ENCODE results near the gene FAM72B.
"Not testable (repeated sequence)": the region's sequence is repeated elsewhere in the genome, so short reads cannot be mapped to it uniquely, and the experiment has no call there.

The FAM72B gene

GRCh38 chr1:121156958-121157603 lies 27.1 kb downstream of the FAM72B start:
- not testable (repeated sequence) for H3K79me2 ChIP-seq (ENCODE audit: insufficient read depth, low read length); H3K4me2 ChIP-seq (ENCODE audit: low read depth, low read length, poor library complexity, severe bottlenecking); H3K36me3 ChIP-seq (ENCODE audit: insufficient read depth, low read length); H4K20me1 ChIP-seq (ENCODE audit: insufficient read depth, low read length, poor library complexity, severe bottlenecking); H3K27me3 ChIP-seq (ENCODE audit: insufficient read depth, low read length, poor library complexity, severe bottlenecking); H3K9me3 ChIP-seq (ENCODE audit: insufficient read depth, low read depth, low read length); H3K4me3 ChIP-seq (ENCODE audit: low read length, poor library complexity, severe bottlenecking); H3K9ac ChIP-seq (ENCODE audit: low read depth, low read length, poor library complexity, severe bottlenecking); H3K4me1 ChIP-seq (ENCODE audit: insufficient read depth, low read length, poor library complexity, severe bottlenecking); H3F3A ChIP-seq (ENCODE audit: low read depth); H2AFZ ChIP-seq (ENCODE audit: low read length); H3K9me2 ChIP-seq (replicated peaks; ENCODE audit: low read depth, low read length)

- not testable (repeated sequence) for H3F3A ChIP-seq (ENCODE audit: low read depth); H3K4me3 ChIP-seq (ENCODE audit: low read length, poor library complexity, severe bottlenecking); H3K9me3 ChIP-seq (ENCODE audit: insufficient read depth, low read depth, low read length); H3K36me3 ChIP-seq (ENCODE audit: insufficient read depth, low read length); H3K9me2 ChIP-seq (replicated peaks; ENCODE audit: low read depth, low read length); H3K79me2 ChIP-seq (ENCODE audit: insufficient read depth, low read length); H3K27me3 ChIP-seq (ENCODE audit: insufficient read depth, low read length, poor library complexity, severe bottlenecking); H3K4me2 ChIP-seq (ENCODE audit: low read depth, low read length, poor library complexity, severe bottlenecking); H2AFZ ChIP-seq (ENCODE audit: low read length); H3K9ac ChIP-seq (ENCODE audit: low read depth, low read length, poor library complexity, severe bottlenecking); H4K20me1 ChIP-seq (ENCODE audit: insufficient read depth, low read length, poor library complexity, severe bottlenecking); H3K4me1 ChIP-seq (ENCODE audit: insufficient read depth, low read length, poor library complexity, severe bottlenecking)
- peak; percentile 27 for TF ChIP-seq CTCF (conservative IDR thresholded peaks at IDR 0.05; ENCODE audit: low read length)
Observed at GRCh38 chr1:121155671-121156358, 28.3 kb downstream of the FAM72B start.

DNA sequence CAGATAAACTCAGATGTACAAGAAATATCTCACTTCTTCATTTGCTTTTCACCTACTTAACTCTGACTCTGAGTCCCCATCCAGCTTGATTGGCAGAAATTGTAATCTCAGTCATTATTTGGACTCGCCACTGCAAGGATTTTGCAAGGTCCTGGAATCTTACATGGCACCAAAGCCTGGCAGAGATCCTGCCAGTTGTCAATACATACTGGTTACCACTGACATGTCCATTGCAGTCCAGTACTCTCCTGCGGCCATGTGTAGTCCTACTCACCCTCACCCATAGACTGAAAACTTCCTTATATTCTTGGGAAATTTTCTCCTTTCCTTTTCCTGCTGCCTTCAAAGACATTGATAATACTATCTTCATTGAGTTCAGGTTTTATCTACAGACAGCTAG lies 29.3 kb downstream of the FAM72B start:
- H3K4me2 ChIP-seq (ENCODE audit: low read depth, low read length, poor library complexity, severe bottlenecking); H3K36me3 ChIP-seq (ENCODE audit: insufficient read depth, low read length); H3K4me3 ChIP-seq (ENCODE audit: low read length, poor library complexity, severe bottlenecking); H3K9me2 ChIP-seq (replicated peaks; ENCODE audit: low read depth, low read length); H2AFZ ChIP-seq (ENCODE audit: low read length); H4K20me1 ChIP-seq (ENCODE audit: insufficient read depth, low read length, poor library complexity, severe bottlenecking); H3K79me2 ChIP-seq (ENCODE audit: insufficient read depth, low read length); H3K27me3 ChIP-seq (ENCODE audit: insufficient read depth, low read length, poor library complexity, severe bottlenecking); H3F3A ChIP-seq (ENCODE audit: low read depth); H3K9ac ChIP-seq (ENCODE audit: low read depth, low read length, poor library complexity, severe bottlenecking); H3K9me3 ChIP-seq (ENCODE audit: insufficient read depth, low read depth, low read length); H3K4me1 ChIP-seq (ENCODE audit: insufficient read depth, low read length, poor library complexity, severe bottlenecking): not testable (repeated sequence)

DNA sequence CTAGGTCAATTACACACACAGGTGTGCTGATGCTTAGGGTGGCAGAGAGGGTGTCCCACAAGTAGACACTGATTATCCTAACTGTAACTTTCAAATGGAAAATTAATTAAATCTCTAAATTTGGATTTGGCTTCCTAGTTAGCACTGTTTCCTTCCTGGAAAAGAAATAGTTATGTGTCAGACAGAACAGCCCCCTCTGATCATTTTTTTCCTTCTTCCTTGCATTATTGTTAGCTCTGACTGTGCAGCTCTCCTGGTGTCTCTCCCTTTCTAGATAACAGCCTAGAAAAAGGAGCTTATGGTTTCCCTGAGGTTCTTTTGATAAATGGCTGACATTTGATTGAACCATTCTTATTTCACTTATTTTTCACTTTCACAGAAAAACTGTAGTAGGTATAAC lies 31.4 kb downstream of the FAM72B start:
- not testable (repeated sequence) for H3K4me2 ChIP-seq (ENCODE audit: low read depth, low read length, poor library complexity, severe bottlenecking); H3F3A ChIP-seq (ENCODE audit: low read depth); H3K4me1 ChIP-seq (ENCODE audit: insufficient read depth, low read length, poor library complexity, severe bottlenecking); H3K79me2 ChIP-seq (ENCODE audit: insufficient read depth, low read length); H2AFZ ChIP-seq (ENCODE audit: low read length); H3K36me3 ChIP-seq (ENCODE audit: insufficient read depth, low read length); H4K20me1 ChIP-seq (ENCODE audit: insufficient read depth, low read length, poor library complexity, severe bottlenecking); H3K4me3 ChIP-seq (ENCODE audit: low read length, poor library complexity, severe bottlenecking); H3K9me3 ChIP-seq (ENCODE audit: insufficient read depth, low read depth, low read length); H3K9ac ChIP-seq (ENCODE audit: low read depth, low read length, poor library complexity, severe bottlenecking); H3K27me3 ChIP-seq (ENCODE audit: insufficient read depth, low read length, poor library complexity, severe bottlenecking); H3K9me2 ChIP-seq (replicated peaks; ENCODE audit: low read depth, low read length)

- not testable (repeated sequence) for H3K4me3 ChIP-seq (ENCODE audit: low read length, poor library complexity, severe bottlenecking); H3K9ac ChIP-seq (ENCODE audit: low read depth, low read length, poor library complexity, severe bottlenecking); H3K36me3 ChIP-seq (ENCODE audit: insufficient read depth, low read length); H3K27me3 ChIP-seq (ENCODE audit: insufficient read depth, low read length, poor library complexity, severe bottlenecking); H3K4me2 ChIP-seq (ENCODE audit: low read depth, low read length, poor library complexity, severe bottlenecking); H3K4me1 ChIP-seq (ENCODE audit: insufficient read depth, low read length, poor library complexity, severe bottlenecking); H3K9me2 ChIP-seq (replicated peaks; ENCODE audit: low read depth, low read length); H3K9me3 ChIP-seq (ENCODE audit: insufficient read depth, low read depth, low read length); H2AFZ ChIP-seq (ENCODE audit: low read length); H3K79me2 ChIP-seq (ENCODE audit: insufficient read depth, low read length); H3F3A ChIP-seq (ENCODE audit: low read depth); H4K20me1 ChIP-seq (ENCODE audit: insufficient read depth, low read length, poor library complexity, severe bottlenecking)
Observed at GRCh38 chr1:121151294-121151693, 32.8 kb downstream of the FAM72B start.

- not testable (repeated sequence) for H4K20me1 ChIP-seq (ENCODE audit: insufficient read depth, low read length, poor library complexity, severe bottlenecking); H3K36me3 ChIP-seq (ENCODE audit: insufficient read depth, low read length); H3K9me2 ChIP-seq (replicated peaks; ENCODE audit: low read depth, low read length); H2AFZ ChIP-seq (ENCODE audit: low read length); H3K4me2 ChIP-seq (ENCODE audit: low read depth, low read length, poor library complexity, severe bottlenecking); H3K9me3 ChIP-seq (ENCODE audit: insufficient read depth, low read depth, low read length); H3K79me2 ChIP-seq (ENCODE audit: insufficient read depth, low read length); H3K4me3 ChIP-seq (ENCODE audit: low read length, poor library complexity, severe bottlenecking); H3K27me3 ChIP-seq (ENCODE audit: insufficient read depth, low read length, poor library complexity, severe bottlenecking); H3K4me1 ChIP-seq (ENCODE audit: insufficient read depth, low read length, poor library complexity, severe bottlenecking); H3F3A ChIP-seq (ENCODE audit: low read depth); H3K9ac ChIP-seq (ENCODE audit: low read depth, low read length, poor library complexity, severe bottlenecking)
Observed at GRCh38 chr1:121148489-121149190, 35.5 kb downstream of the FAM72B start.
